ENCODE results near the gene SLC1A3. TPM values are rescaled to one million over a fixed set of nuclear protein-coding genes. Genes with fewer than 3 reads are reported as not detected.

The SLC1A3 gene
- 5.2 TPM for total RNA-seq

GRCh38 chr5:36606428-36607113, at the start of gene SLC1A3:
TSS of gene SLC1A3 (plus strand) at chr5:36606606. CDS start at chr5:36608424, 1,818 bp downstream.

Small RNA genes within 50 kb of the gene (small RNA-seq; reads per million reads assigned to genes)
- not detected for gene AC010631.1 (ENCODE audit: low replicate concordance)

All from metanephros (tissue), 2 donors.